Right lobe of liver (tissue), 6 donors: Measurements from ENCODE around the gene TPRN. TPM values are rescaled to one million over a fixed set of nuclear protein-coding genes. Genes with fewer than 3 reads are reported as not detected.
A peak's percentile ranks its signal among the peaks of the same experiment; 100 is the strongest.

Source experiments
- ATAC-seq, 4 donors: fragments of 200-7000 bp; cut with Tn5 transposase; one replicate each; pipeline ENCODE4 v1.9.1; 2020; ENCODE audit warnings: mild to moderate bottlenecking in 4 of 4, moderate library complexity in 4 of 4
- DNase-seq, 3 donors: peaks; one replicate each; pipeline ENCODE4 v3.0.0-alpha.2; 2020
- H3K27ac ChIP-seq, 3 donors: fragments of 200-600 bp; one replicate each; pipeline ENCODE4 v1.8.0; 2022
- H3K27me3 ChIP-seq, 2 donors: fragments of 200-600 bp; one replicate each; pipeline ENCODE4 v1.8.0; 2022
- H3K36me3 ChIP-seq, 4 donors: fragments of 200-600 bp; sonication (generic) in 1 of 4; one replicate each; pipeline versions ENCODE4 v1.5.1 to v1.8.0; 2017 to 2022; ENCODE audit warnings: control low read depth in 1 of 4
- H3K4me1 ChIP-seq, 4 donors: fragments of 200-600 bp; sonication (generic) in 1 of 4; one replicate each; pipeline versions ENCODE4 v1.5.1 to v1.8.0; 2017 to 2022; ENCODE audit warnings: control low read depth in 1 of 4
- H3K4me3 ChIP-seq, 3 donors: fragments of 200-600 bp; one replicate each; pipeline ENCODE4 v1.8.0; 2022
- H3K9me3 ChIP-seq, 4 donors: fragments of 200-600 bp; sonication (generic) in 1 of 4; one replicate each; pipeline versions ENCODE4 v1.5.1 to v1.8.0; 2017 to 2022; ENCODE audit warnings: control low read depth in 1 of 4
- POLR2A ChIP-seq: fragments of 450-650 bp; IDR thresholded peaks from one replicate; pipeline ENCODE4 v1.6.1; 2017; ENCODE audit warnings: antibody characterized with exemption, mild to moderate bottlenecking
- WGBS: methylation state at CpG from one replicate; pipeline ENCODE4 v1.1.6; 2018; ENCODE audit warnings: low coverage, low lambda C conversion rate; ENCODE audit not compliant: insufficient coverage; ENCODE audit errors: missing lambda C conversion rate; 5-methylcytosine and 5-hydroxymethylcytosine counted together
- intact Hi-C, 2 donors: fragments of 100-400 bp; cut with DNase I; formaldehyde crosslinking; loops; one replicate each; pipeline versions ENCODE4 v1.11.2 to v1.14.1; 2022
- total RNA-seq, 6 experiments: library from RNA; depleted of rRNA in 2 of 6; stranded (reverse); fragments of >200 nt in 2 of 6; fragmentation: NEBNext Ultra II Directional in 3 of 6; extraction: Animal tissue kit (Norgen Biotek cat#: 25700) in 3 of 6; gene quantifications; one replicate each; pipeline versions ENCODE4 v1.1.0 to v1.2.4, GENCODE V29; 2016 to 2023
- TF ChIP-seq, protein P1 (sequence below), 4 donors: fragments of 200-600 bp in 3 of 4; fragments of 450-650 bp in 1 of 4; IDR thresholded peaks; one replicate each; pipeline versions ENCODE4 v1.5.1 to v1.8.0; 2016 to 2022; ENCODE audit warnings: antibody characterized with exemption in 4 of 4, mild to moderate bottlenecking in 2 of 4
- donor health status: DM: no; HTN: yes; CAD: no.
- donor health status: DM: no; HTN: no; CAD: no.
- donor health status: DM: no; HTN: no; CAD: no.
- donor health status: DM: no; HTN: yes; CAD: no.
- donor health status: DM: no; HTN: yes; CAD: no.

Gene TPRN
- total RNA-seq, 6 experiments from 2014 or later, result 12.1 to 28.9 (median 18.1) TPM

GRCh38 chr9:137188490-137189296, 11.8 kb downstream of the TPRN start, which contains the start of the genes ANAPC2 and SSNA1:
TSS of gene ANAPC2 (minus strand) at chr9:137188560. CDS start at chr9:137188532, 28 bp downstream.
TSS of gene SSNA1 (plus strand) at chr9:137188676. CDS start at chr9:137188727, 51 bp downstream.
- 0% methylated on average over 14 of the region's 98 CpGs for WGBS
- peak within 1 kb of the TSS; percentile 85 to 92 (median 91) for H3K27ac ChIP-seq
- H3K4me1 ChIP-seq, result peaks cover 0 to 34% (median 15%) of the 10 kb centered on the region in 4 donors
- intact Hi-C loops, result loop anchor here in 1 of 2 donors (10.0 kb wide), 1 partner anchor 46 kb away; the partner anchor contains the start of gene SLC34A3
- no peaks in the 10 kb centered on the region for H3K9me3 ChIP-seq
- peaks cover 0 to 18% (median 5%) of the 10 kb centered on the region in 4 donors for H3K36me3 ChIP-seq
- no peaks in the 10 kb centered on the region for H3K27me3 ChIP-seq
- DNase-seq (peak; percentile 91 to 94 (median 93)), ATAC-seq (peak; percentile 79 to 90 (median 83))
- H3K4me3 ChIP-seq, result peak within 1 kb of the TSS; percentile 90 to 100 (median 98)
- TF ChIP-seq POLR2A, result peak; percentile 88
- TF ChIP-seq, protein P1, sequence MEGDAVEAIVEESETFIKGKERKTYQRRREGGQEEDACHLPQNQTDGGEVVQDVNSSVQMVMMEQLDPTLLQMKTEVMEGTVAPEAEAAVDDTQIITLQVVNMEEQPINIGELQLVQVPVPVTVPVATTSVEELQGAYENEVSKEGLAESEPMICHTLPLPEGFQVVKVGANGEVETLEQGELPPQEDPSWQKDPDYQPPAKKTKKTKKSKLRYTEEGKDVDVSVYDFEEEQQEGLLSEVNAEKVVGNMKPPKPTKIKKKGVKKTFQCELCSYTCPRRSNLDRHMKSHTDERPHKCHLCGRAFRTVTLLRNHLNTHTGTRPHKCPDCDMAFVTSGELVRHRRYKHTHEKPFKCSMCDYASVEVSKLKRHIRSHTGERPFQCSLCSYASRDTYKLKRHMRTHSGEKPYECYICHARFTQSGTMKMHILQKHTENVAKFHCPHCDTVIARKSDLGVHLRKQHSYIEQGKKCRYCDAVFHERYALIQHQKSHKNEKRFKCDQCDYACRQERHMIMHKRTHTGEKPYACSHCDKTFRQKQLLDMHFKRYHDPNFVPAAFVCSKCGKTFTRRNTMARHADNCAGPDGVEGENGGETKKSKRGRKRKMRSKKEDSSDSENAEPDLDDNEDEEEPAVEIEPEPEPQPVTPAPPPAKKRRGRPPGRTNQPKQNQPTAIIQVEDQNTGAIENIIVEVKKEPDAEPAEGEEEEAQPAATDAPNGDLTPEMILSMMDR (IDR thresholded peaks at IDR 0.05), result peak; percentile 3 to 43 (median 18)

GRCh38 chr9:137188086-137188489, 12.5 kb downstream of the TPRN start:
- ATAC-seq (no peak), DNase-seq (no peak)
- Histone ChIP-seq H3K4me3 (peak overlapping the region; percentile 90 to 100 (median 98)), H3K36me3 (peaks cover 0 to 23% (median 9%) of the 10 kb centered on the region in 4 donors), H3K27me3 (no peaks in the 10 kb centered on the region), H3K9me3 (no peaks in the 10 kb centered on the region), H3K4me1 (peaks cover 0 to 34% (median 15%) of the 10 kb centered on the region in 4 donors), H3K27ac (peak overlapping the region; percentile 85 to 92 (median 91))
- intact Hi-C loops, result loop anchor here in 1 of 2 donors (10.0 kb wide), 1 partner anchor 47 kb away; the partner anchor contains the start of gene SLC34A3
- 0% methylated on average over 4 of the region's 31 CpGs for WGBS
- no peak for TF ChIP-seq POLR2A
- TF ChIP-seq, protein P1 (IDR thresholded peaks at IDR 0.05), result no peak

DNA sequence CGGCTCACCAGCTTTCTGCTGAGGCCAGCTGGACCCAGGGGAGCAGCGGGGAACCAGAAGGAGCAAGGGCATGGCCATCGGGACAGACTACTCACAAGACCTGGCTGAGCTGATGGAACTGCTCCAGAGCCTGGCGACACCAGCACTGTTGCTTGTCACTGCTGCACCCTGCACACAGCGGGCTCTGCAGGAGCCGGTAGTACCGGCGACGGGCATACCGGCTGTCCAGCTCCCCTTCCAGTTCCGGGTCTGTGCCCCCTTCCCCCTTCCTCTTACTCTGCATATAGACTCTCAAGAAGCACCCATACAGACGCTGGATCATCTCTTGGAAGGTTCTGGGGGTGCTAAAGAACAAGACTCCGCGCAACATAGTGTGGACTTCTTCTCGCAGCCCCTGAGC, 13.2 kb downstream of the TPRN start:
- 100% methylated on average over 1 of the region's 15 CpGs for WGBS
- Histone ChIP-seq H3K27ac (no peak overlapping the region), H3K27me3 (no peaks in the 10 kb centered on the region), H3K9me3 (no peaks in the 10 kb centered on the region), H3K36me3 (peaks cover 0 to 30% (median 12%) of the 10 kb centered on the region in 4 donors), H3K4me3 (peak overlapping the region; percentile 90 to 100 (median 98)), H3K4me1 (peaks cover 0 to 34% (median 15%) of the 10 kb centered on the region in 4 donors)
- DNase-seq (no peak), ATAC-seq (no peak)
- intact Hi-C loops, result loop anchor here in 1 of 2 donors (10.0 kb wide), 1 partner anchor 47 kb away; the partner anchor contains the start of gene SLC34A3
- TF ChIP-seq POLR2A, result no peak
- TF ChIP-seq, protein P1 (IDR thresholded peaks at IDR 0.05), result no peak

GRCh38 chr9:137186385-137186784, 14.2 kb downstream of the TPRN start:
- H3K4me1 ChIP-seq, result peaks cover 0 to 34% (median 15%) of the 10 kb centered on the region in 4 donors
- H3K27me3 ChIP-seq, result no peaks in the 10 kb centered on the region
- intact Hi-C loops, result loop anchor here in 1 of 2 donors (10.0 kb wide), 1 partner anchor 48 kb away; the partner anchor contains the start of gene SLC34A3
- no peak overlapping the region for H3K4me3 ChIP-seq
- no peak overlapping the region for H3K27ac ChIP-seq
- ATAC-seq (no peak), DNase-seq (no peak)
- H3K36me3 ChIP-seq, result peaks cover 0 to 36% (median 13%) of the 10 kb centered on the region in 4 donors
- no peaks in the 10 kb centered on the region for H3K9me3 ChIP-seq
- TF ChIP-seq, protein P1 (IDR thresholded peaks at IDR 0.05), result no peak
- no peak for TF ChIP-seq POLR2A
- no CpG with 5 or more reads among the region's 6 CpGs for WGBS
